ENCODE measurements around the gene GCC1. TPM values are rescaled to one million over a fixed set of nuclear protein-coding genes. Genes with fewer than 3 reads are reported as not detected.
"Not testable (repeated sequence)": the region's sequence is repeated elsewhere in the genome, so short reads cannot be mapped to it uniquely, and the experiment has no call there.

Gene GCC1
- polyA plus RNA-seq, 2 donors = 2.5 to 5.8 TPM

DNA sequence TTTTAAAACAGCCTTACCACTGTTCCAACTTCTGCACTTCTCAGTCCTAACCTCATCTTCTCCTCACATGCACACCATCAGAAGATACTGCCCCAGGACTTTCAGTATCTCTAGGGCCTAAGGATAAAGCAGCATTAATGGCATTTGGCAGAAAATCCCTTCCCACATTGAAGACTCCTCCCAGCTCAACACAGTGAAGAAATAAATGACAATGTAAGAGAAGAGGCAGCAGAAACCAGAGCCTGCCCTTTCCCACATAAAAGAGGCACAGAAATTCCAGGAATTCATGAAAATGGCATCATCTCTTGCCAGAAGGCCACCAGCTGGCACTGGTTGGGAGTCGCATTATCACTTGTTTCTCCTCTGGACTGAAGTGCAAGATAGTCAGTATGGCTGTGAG lies 3.7 kb downstream of the GCC1 start:
- no peaks in the 10 kb centered on the region for H3K27me3 ChIP-seq (ENCODE audit: control insufficient read depth in 1 of 2, insufficient read depth in 2 of 2, low read length in 2 of 2)
- peaks cover 14 to 20% of the 10 kb centered on the region in 2 donors for H3K4me1 ChIP-seq (ENCODE audit: control insufficient read depth in 2 of 2, insufficient read depth in 2 of 2, low read length in 1 of 2)
- no peak overlapping the region for H3K4me3 ChIP-seq (ENCODE audit: low read depth in 1 of 2, low read length in 2 of 2)
- no peak overlapping the region for H3K27ac ChIP-seq (ENCODE audit: low read depth in 2 of 2, low read length in 1 of 2)
- H3K36me3 ChIP-seq (ENCODE audit: control insufficient read depth in 2 of 2, insufficient read depth in 2 of 2, low read length in 1 of 2) = peaks cover 14 to 19% of the 10 kb centered on the region in 2 donors
- H3K9me3 ChIP-seq (ENCODE audit: control insufficient read depth in 2 of 2, insufficient read depth in 1 of 2, low read depth in 1 of 2, low read length in 1 of 2) = no peaks in the 10 kb centered on the region
- 96 to 99% methylated on average over 1 of the region's 1 CpG for WGBS, 2 donors

DNA sequence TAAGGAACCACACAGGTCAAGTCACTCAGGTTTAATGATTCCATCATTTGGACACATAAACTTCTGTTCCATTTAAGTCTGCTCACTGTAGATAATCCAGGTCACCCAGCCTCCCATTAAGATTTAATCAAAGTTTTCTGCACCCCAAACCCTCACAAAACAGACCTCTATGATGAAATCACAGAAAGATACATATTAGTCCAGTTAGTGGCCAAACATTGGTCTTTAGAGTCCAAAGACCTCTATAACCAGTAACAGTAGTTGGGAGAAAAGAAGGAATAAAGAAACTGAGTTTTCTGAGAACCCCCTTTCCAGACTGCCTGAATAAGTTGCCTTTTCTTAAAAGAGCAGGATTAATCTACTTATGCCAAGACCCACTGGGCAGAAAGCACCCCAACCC lies 4.8 kb downstream of the GCC1 start:
- no peak overlapping the region for H3K27ac ChIP-seq (ENCODE audit: low read depth in 2 of 2, low read length in 1 of 2)
- no peak overlapping the region for H3K4me3 ChIP-seq (ENCODE audit: low read depth in 1 of 2, low read length in 2 of 2)
- no peaks in the 10 kb centered on the region for H3K27me3 ChIP-seq (ENCODE audit: control insufficient read depth in 1 of 2, insufficient read depth in 2 of 2, low read length in 2 of 2)
- peaks cover 14 to 19% of the 10 kb centered on the region in 2 donors for H3K36me3 ChIP-seq (ENCODE audit: control insufficient read depth in 2 of 2, insufficient read depth in 2 of 2, low read length in 1 of 2)
- H3K9me3 ChIP-seq (ENCODE audit: control insufficient read depth in 2 of 2, insufficient read depth in 1 of 2, low read depth in 1 of 2, low read length in 1 of 2) = no peaks in the 10 kb centered on the region
- H3K4me1 ChIP-seq (ENCODE audit: control insufficient read depth in 2 of 2, insufficient read depth in 2 of 2, low read length in 1 of 2) = peaks cover 14 to 20% of the 10 kb centered on the region in 2 donors

DNA sequence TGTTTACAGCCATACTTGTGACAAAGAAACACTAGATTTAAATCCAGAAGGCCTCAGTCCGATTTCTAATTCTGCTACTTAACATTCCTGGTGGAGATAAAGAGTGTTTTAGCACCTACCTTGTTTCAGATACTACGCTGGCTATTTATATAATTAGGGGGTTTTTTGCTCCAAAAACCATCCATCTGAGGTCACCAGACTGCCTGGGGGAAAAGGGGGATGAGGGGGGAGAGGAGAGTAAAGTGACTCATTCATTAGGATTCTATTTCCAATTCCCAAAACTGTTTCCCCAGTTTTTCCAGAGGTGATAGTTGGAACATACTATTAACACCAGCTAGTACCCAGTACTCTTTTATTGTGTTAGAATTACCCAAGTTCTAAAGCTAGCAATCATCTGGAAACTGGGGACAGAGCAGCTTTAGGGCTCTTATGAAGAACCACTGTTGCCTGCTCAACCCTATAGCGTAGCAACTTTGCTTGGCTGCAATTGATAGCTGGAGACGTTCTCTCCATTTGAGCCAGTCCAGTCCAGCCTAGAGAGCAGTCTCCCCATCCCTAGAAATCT lies 6.6 kb downstream of the GCC1 start:
- WGBS, 2 donors = 69 to 81% methylated on average over 4 of the region's 4 CpGs
- H3K36me3 ChIP-seq (ENCODE audit: control insufficient read depth in 2 of 2, insufficient read depth in 2 of 2, low read length in 1 of 2) = peaks cover 14 to 19% of the 10 kb centered on the region in 2 donors
- no peak overlapping the region for H3K27ac ChIP-seq (ENCODE audit: low read depth in 2 of 2, low read length in 1 of 2)

DNA sequence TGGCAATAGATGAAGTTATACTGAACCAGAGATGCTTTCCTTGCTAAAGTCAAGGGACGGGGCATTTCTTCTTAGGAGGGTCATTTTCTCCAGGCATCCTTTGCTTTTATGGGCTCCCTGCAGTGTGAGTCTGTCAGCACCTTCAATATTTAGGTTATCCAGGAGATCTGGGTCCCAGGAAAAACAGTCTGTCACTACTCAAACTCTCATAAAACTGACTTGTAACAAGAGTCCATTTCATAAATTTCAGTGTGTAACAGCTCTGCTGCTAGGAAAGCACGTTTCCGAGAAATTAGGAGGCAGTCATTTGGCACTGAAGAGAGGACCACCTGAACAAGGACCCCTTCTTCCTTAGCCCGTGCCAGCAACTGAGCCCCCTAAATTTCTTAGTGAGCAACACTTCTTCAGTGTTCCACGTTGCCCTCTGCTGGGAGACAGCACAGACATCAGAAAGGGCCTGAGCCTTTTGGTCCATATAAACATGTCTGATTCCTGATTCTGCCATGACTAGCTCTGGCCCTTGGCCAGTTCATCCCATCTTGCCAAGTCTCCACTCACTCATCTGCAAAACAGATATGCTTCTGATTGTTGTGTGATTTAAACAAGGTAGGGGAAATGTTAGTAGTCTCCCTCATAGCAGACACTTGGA lies 7.2 kb downstream of the GCC1 start:
- H3K4me1 ChIP-seq (ENCODE audit: control insufficient read depth in 2 of 2, insufficient read depth in 2 of 2, low read length in 1 of 2) = peaks cover 2 to 7% of the 10 kb centered on the region in 2 donors
- peaks cover 14 to 19% of the 10 kb centered on the region in 2 donors for H3K36me3 ChIP-seq (ENCODE audit: control insufficient read depth in 2 of 2, insufficient read depth in 2 of 2, low read length in 1 of 2)
- no peaks in the 10 kb centered on the region for H3K27me3 ChIP-seq (ENCODE audit: control insufficient read depth in 1 of 2, insufficient read depth in 2 of 2, low read length in 2 of 2)
- 77 to 85% methylated on average over 5 of the region's 5 CpGs for WGBS, 2 donors
- H3K4me3 ChIP-seq (ENCODE audit: low read depth in 1 of 2, low read length in 2 of 2) = no peak overlapping the region
- no peak overlapping the region for H3K27ac ChIP-seq (ENCODE audit: low read depth in 2 of 2, low read length in 1 of 2)
- H3K9me3 ChIP-seq (ENCODE audit: control insufficient read depth in 2 of 2, insufficient read depth in 1 of 2, low read depth in 1 of 2, low read length in 1 of 2) = no peaks in the 10 kb centered on the region

More for the DNA sequence above, 6.6 kb downstream of the GCC1 start:
- Histone ChIP-seq H3K9me3 (ENCODE audit: control insufficient read depth in 2 of 2, insufficient read depth in 1 of 2, low read depth in 1 of 2, low read length in 1 of 2) (no peaks in the 10 kb centered on the region), H3K27me3 (ENCODE audit: control insufficient read depth in 1 of 2, insufficient read depth in 2 of 2, low read length in 2 of 2) (no peaks in the 10 kb centered on the region), H3K4me1 (ENCODE audit: control insufficient read depth in 2 of 2, insufficient read depth in 2 of 2, low read length in 1 of 2) (peaks cover 4 to 10% of the 10 kb centered on the region in 2 donors), H3K4me3 (ENCODE audit: low read depth in 1 of 2, low read length in 2 of 2) (no peak overlapping the region)

DNA sequence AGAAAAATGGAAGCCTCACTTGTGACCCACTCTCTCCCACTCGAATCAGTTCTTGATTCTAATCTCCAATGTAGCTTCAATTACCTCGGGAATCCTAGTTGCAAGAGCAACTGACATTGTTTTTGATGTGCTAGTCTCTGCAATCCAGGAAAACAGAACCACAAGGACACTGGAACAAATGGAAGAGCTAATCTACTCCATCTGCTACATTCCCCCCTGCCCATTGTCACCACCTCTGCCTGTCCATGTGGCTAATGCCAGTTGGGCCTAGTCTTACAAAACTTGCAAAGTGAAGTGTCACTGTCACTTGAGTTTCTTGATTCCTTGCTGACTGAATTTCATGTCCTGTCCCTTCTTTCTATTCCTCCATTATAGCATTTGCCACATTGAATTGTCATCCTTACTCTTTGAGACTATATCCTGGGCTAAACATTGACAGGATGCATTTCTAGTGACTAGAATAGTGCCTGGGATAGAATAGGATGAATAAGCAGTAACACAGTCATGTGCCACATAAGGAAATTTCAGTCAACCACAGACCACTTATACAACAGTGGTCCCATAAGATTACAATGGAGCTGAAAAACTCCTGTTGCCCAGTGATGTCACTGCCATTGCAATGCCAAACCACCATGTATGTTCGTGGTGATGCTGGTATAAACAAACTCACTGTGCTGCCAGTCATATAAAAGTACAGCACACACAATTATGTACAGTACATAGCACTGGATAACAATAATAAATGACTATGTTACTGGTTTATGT lies 13.5 kb downstream of the GCC1 start:
- Histone ChIP-seq H3K4me3 (ENCODE audit: low read depth in 1 of 2, low read length in 2 of 2) (no peak overlapping the region), H3K27me3 (ENCODE audit: control insufficient read depth in 1 of 2, insufficient read depth in 2 of 2, low read length in 2 of 2) (no peaks in the 10 kb centered on the region), H3K4me1 (ENCODE audit: control insufficient read depth in 2 of 2, insufficient read depth in 2 of 2, low read length in 1 of 2) (no peaks in the 10 kb centered on the region), H3K27ac (ENCODE audit: low read depth in 2 of 2, low read length in 1 of 2) (no peak overlapping the region), H3K9me3 (ENCODE audit: control insufficient read depth in 2 of 2, insufficient read depth in 1 of 2, low read depth in 1 of 2, low read length in 1 of 2) (no peaks in the 10 kb centered on the region), H3K36me3 (ENCODE audit: control insufficient read depth in 2 of 2, insufficient read depth in 2 of 2, low read length in 1 of 2) (no peaks in the 10 kb centered on the region)
- 77 to 84% methylated on average over 3 of the region's 3 CpGs for WGBS, 2 donors

DNA sequence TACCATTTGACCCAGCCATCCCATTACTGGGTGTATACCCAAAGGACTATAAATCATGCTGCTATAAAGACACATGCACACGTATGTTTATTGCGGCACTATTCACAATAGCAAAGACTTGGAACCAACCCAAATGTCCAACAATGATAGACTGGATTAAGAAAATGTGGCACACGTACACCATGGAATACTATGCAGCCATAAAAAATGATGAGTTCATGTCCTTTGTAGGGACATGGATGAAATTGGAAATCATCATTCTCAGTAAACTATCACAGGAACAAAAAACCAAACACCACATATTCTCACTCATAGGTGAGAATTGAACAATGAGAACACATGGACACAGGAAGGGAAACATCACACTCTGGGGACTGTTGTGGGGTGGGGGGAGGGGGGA lies 17.4 kb downstream of the GCC1 start:
- not testable (repeated sequence) for H3K9me3 ChIP-seq (ENCODE audit: control insufficient read depth in 2 of 2, insufficient read depth in 1 of 2, low read depth in 1 of 2, low read length in 1 of 2); H3K4me1 ChIP-seq (ENCODE audit: control insufficient read depth in 2 of 2, insufficient read depth in 2 of 2, low read length in 1 of 2); H3K36me3 ChIP-seq (ENCODE audit: control insufficient read depth in 2 of 2, insufficient read depth in 2 of 2, low read length in 1 of 2); H3K4me3 ChIP-seq (ENCODE audit: low read depth in 1 of 2, low read length in 2 of 2); H3K27me3 ChIP-seq (ENCODE audit: control insufficient read depth in 1 of 2, insufficient read depth in 2 of 2, low read length in 2 of 2); H3K27ac ChIP-seq (ENCODE audit: low read depth in 2 of 2, low read length in 1 of 2)
- WGBS, 2 donors = no CpG with 5 or more reads among the region's 3 CpGs

DNA sequence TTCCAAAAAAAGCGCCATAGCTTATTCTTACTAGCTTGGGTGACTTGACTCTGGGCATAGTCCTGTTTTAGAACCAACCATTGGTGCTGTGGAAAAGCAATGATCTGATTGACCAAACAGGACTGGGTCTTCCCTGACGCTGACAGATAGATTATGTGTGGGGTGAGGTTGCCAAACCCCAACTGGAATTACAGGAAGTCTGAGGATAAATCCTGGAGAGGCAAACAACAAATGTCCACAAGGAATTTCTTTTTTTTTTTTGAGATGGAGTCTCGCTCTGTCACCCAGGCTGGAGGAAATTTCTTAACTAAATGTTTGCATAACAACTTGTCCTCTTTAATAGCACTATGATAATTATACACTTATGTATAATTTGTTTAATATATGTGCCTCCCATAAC lies 19.2 kb downstream of the GCC1 start:
- Histone ChIP-seq H3K27ac (ENCODE audit: low read depth in 2 of 2, low read length in 1 of 2) (no peak overlapping the region), H3K9me3 (ENCODE audit: control insufficient read depth in 2 of 2, insufficient read depth in 1 of 2, low read depth in 1 of 2, low read length in 1 of 2) (no peaks in the 10 kb centered on the region), H3K4me1 (ENCODE audit: control insufficient read depth in 2 of 2, insufficient read depth in 2 of 2, low read length in 1 of 2) (no peaks in the 10 kb centered on the region), H3K27me3 (ENCODE audit: control insufficient read depth in 1 of 2, insufficient read depth in 2 of 2, low read length in 2 of 2) (no peaks in the 10 kb centered on the region), H3K4me3 (ENCODE audit: low read depth in 1 of 2, low read length in 2 of 2) (no peak overlapping the region), H3K36me3 (ENCODE audit: control insufficient read depth in 2 of 2, insufficient read depth in 2 of 2, low read length in 1 of 2) (no peaks in the 10 kb centered on the region)
- WGBS, 2 donors = 80 to 83% methylated on average over 3 of the region's 3 CpGs

DNA sequence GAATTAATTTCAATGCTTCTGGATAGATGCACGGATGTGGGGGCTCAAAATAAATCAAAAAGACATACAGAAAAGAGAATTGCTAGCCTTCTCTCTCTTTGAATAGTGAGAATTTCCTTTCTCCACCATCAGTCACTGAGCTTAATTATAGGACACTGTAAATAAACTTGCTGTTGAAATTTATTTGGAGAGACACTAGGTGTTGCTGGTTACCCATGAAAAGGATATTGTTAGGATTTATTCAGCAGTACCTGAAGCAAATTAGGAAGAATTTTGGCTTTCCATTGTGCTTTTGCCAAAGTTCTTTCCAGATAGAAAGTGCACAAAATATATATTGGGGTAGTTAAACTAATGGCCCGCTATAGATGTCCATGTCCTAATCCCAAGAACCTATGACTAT lies 27.6 kb downstream of the GCC1 start:
- no peaks in the 10 kb centered on the region for H3K27me3 ChIP-seq (ENCODE audit: control insufficient read depth in 1 of 2, insufficient read depth in 2 of 2, low read length in 2 of 2)
- no peak overlapping the region for H3K4me3 ChIP-seq (ENCODE audit: low read depth in 1 of 2, low read length in 2 of 2)
- no peaks in the 10 kb centered on the region for H3K4me1 ChIP-seq (ENCODE audit: control insufficient read depth in 2 of 2, insufficient read depth in 2 of 2, low read length in 1 of 2)
- H3K36me3 ChIP-seq (ENCODE audit: control insufficient read depth in 2 of 2, insufficient read depth in 2 of 2, low read length in 1 of 2) = no peaks in the 10 kb centered on the region
- 69 to 77% methylated on average over 2 of the region's 2 CpGs for WGBS, 2 donors
- H3K9me3 ChIP-seq (ENCODE audit: control insufficient read depth in 2 of 2, insufficient read depth in 1 of 2, low read depth in 1 of 2, low read length in 1 of 2) = no peaks in the 10 kb centered on the region
- no peak overlapping the region for H3K27ac ChIP-seq (ENCODE audit: low read depth in 2 of 2, low read length in 1 of 2)

DNA sequence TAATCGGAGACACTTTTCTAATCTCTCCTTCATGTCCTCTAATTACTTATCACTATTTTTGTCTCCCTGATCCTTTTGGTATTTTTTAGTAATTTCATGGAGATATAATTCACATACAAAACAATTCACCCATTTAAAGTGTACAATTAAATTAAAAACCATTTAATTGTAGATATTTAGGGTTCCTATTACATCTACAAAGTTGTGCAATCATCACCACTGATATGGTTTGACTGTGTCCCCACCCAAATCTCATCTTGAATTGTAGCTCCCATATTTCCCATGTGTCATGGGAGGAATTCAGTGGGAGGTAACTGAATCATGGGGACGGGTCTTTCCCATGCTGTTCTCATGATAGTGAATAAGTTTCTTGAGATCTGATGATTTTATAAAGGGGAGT lies 29.0 kb downstream of the GCC1 start:
- Histone ChIP-seq H3K4me3 (ENCODE audit: low read depth in 1 of 2, low read length in 2 of 2) (no peak overlapping the region), H3K9me3 (ENCODE audit: control insufficient read depth in 2 of 2, insufficient read depth in 1 of 2, low read depth in 1 of 2, low read length in 1 of 2) (no peaks in the 10 kb centered on the region), H3K27me3 (ENCODE audit: control insufficient read depth in 1 of 2, insufficient read depth in 2 of 2, low read length in 2 of 2) (no peaks in the 10 kb centered on the region), H3K4me1 (ENCODE audit: control insufficient read depth in 2 of 2, insufficient read depth in 2 of 2, low read length in 1 of 2) (no peaks in the 10 kb centered on the region), H3K36me3 (ENCODE audit: control insufficient read depth in 2 of 2, insufficient read depth in 2 of 2, low read length in 1 of 2) (no peaks in the 10 kb centered on the region), H3K27ac (ENCODE audit: low read depth in 2 of 2, low read length in 1 of 2) (no peak overlapping the region)
- 89 to 92% methylated on average over 2 of the region's 2 CpGs for WGBS, 2 donors
